Medulla oblongata (tissue), 1 donor: ENCODE data around the gene WNT9A.

ENCODE experiments used
- DNase-seq: peaks from one replicate; pipeline ENCODE4 v3.0.0-alpha.2; 2015; ENCODE audit errors: extremely low spot score

WNT9A gene

DNA sequence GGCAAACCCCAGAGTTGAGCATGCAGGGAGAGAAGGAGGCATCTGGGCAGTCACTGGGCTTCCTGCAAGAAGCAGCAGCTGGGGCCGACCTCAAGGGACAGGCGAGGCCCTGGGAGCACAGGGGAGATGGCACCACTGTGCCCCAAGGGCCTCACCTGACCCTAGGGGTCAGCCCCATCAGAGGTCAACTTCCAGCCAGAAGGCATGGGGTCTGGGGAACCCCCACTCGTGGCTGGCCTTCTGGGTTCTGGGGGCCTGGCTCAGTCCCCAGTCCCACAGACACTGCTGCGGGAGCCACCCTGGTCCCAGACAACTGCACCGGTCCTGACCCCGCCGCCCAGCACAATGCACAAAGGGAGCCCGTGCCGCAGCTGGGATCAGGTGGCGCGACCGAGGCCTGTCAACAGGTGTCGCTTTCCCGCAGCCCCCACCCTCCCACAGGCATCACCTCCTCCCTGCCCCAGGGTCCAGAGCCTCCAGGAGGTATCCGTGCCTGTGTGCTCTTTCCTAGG, 6.2 kb downstream of the WNT9A start:
- DNase-seq = no peak

DNA sequence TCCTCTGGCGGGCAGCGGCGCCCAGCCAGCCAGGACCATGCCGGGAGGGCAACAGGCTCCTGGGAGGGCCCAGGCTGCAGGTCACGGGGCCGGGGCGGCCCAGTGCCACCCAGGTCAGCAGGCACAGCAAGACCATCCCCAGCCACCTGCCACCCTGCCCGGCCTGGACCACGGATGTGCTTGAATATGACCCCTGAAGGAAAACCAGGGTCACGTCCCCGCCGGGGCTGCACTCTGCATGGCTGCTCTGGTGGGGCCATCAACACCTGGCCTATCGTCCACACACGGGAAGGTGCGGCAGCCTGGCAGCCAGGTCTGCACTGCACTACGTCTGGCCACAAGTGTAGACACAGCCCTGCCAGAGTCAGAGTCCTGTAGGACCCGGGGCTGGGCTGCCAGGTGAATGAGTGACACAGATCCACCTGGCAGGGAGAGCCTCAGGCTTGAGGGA, 6.9 kb downstream of the WNT9A start:
- DNase-seq = no peak

DNA sequence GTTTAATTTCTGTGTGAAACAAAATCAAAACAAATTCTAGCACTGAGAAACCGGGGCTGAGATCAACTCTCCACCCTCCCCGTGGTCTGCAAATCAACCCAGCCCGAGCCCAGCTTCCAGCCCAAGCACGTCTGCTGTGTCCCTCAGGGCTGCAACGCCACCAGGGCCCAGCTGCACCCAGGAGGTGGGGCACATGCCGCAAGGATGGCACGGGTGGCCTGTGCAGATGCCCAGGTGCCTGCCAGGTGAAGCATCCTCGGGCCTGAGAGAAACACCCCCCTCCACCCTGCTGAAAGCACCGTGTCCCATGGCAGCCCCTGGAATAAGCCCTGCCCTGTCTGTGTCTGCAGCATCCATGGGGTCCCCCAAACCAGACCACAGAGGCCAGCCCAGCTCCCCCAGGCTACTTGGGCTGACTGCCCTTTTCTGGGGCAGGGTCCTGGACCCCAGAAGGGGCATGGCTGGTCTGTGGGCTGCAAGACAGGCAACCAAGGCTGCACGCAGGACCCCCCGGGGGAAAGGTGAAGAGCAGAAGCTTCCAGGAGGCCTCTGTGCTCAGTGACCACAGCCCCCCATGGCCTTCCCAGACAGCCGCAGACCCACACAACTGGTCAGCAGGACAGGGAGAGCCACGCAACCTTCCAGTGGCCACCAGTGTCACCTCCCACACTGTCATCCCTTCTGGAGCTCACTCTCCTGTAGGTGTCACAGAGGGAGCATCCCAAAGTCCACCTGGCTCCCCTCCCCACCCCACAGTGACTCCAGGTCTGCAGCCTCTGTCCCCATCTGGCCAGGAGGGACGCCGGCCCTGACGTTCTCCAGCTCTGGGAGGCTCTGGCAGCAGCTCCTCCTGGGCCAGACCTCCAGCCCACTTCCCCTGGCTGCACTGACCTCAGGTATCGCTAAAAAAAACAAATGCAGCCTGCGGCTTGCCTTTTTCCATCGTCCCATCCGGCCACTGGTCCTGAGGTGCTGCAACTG, 7.7 kb downstream of the WNT9A start:
- no peak for DNase-seq

DNA sequence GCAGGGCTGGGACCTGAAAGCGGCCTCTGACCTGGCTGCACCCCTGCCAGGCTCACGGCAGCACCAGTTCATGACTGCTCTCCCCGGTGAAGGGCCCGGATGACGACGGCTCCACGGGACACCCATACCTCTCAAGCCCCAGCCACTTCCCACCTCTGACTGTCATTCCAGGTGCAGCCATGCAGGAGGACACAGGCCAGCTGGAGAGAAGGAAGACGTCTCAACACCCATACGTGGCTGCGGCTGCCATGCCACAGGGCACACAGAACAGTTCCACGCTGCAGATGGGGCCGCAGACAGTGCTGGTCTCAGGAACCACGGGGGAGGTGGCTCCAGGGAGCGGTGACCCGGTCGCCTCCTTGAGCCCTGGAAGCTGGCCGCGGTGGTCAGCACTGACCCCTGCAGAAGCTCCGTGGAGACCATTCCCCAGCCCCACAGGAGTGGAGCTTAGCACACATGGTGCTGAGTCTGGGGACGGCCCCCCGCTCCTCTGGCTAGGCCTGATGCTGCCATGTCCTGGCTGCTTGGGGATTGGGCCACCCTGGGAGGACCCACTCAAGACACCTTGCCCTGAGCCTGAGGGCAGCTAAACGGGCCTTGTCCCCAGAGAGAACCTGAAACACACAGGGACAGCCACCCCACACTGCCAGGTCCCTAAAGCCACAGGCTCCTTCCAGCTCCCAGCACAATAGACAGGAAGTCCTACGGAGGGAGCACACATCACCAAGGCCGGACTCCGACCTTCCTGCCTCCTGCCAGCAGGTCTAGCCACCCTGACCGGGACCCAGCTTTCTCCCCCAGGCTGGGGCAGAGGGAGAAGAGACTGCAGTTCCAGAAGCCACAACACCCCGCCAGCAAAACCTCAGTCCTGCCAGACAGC, 8.6 kb downstream of the WNT9A start:
- DNase-seq = no peak

DNA sequence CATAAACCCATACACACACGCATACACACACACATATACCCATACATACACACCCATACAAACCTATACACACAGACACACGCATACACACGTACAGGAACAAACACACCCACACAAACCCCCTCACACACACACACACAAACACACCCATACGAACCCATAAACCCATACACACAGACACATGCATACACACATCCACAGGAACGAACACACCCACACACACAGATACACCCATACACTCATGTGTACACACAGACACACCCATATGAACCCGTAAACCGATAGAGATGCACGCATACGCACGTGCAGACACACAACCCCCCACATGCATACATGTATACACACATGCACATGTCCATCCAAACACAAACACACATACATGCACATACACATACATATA, 9.5 kb downstream of the WNT9A start:
- no peak for DNase-seq

DNA sequence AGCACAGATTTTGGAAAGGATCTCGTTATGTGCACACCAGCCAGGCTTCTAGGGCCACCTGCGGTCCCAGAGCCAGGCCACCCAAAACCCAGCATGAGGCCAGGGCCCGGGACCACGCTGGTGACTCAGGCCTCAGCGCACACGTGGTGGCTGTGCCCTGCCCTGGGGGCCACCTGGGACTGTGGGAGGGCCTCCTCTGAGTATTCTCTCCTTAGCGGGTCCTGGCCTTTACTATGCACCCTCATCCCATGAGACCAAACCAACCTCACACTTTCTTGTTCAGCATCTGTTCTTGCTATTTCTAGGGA, 9.9 kb downstream of the WNT9A start:
- DNase-seq = no peak

DNA sequence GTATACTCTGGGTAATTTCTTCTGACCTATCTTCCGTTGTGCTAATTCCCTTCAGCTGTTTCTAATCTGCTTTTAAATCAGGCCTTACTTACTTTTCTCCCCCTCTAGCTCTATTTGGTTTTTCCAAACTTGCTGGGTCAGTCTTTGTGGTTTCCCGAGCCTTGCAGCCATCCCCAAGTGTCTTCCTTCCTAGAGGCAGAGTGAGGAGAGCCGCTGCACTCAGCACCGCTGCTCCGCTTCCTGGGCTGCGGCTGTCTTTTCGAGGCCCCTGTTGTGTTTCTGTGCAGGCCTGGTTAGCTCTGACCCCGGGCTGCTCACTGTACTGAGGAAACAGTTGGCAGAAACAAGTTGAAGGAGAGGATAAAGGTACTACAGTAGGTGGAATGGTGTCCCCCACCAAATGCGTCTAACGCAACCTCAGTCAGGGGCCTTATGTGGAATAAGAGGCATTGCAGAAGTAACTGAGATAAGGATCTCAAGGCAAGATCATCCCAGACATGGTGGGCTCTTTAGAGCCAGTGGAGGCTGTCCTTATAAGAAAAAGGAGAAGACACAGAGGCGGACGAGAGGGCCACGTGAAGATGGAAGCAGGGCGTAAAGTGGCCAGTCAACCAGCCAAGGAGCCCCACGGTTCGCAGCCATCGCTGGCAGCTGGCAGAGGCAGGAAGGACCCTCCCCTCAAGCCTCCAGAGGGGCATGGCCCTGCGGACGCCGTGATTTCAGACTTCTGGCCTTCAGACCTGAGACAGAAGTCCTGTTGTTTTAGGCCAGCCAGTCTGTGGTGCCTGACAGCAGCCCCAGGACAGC, 10.5 kb downstream of the WNT9A start:
- no peak for DNase-seq

DNA sequence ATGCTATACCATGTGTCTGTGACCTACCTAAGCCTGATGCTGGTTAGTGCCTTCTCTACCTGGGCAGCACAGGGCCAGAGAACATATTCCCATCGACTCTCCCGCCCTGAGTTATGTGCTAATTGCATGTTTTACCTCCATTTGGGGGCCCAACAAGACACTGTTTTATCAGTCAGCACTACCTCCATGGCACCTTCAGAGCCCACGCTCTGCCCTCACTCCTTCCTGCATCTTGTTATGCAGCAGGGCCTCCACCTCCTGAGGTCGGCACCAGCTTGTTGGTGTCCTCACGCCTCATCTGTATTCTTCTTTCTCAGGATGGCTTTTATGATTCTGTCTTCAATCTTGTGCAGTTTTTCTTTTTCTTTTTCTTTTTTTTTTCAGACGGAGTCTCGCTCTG, 11.9 kb downstream of the WNT9A start:
- no peak for DNase-seq

DNA sequence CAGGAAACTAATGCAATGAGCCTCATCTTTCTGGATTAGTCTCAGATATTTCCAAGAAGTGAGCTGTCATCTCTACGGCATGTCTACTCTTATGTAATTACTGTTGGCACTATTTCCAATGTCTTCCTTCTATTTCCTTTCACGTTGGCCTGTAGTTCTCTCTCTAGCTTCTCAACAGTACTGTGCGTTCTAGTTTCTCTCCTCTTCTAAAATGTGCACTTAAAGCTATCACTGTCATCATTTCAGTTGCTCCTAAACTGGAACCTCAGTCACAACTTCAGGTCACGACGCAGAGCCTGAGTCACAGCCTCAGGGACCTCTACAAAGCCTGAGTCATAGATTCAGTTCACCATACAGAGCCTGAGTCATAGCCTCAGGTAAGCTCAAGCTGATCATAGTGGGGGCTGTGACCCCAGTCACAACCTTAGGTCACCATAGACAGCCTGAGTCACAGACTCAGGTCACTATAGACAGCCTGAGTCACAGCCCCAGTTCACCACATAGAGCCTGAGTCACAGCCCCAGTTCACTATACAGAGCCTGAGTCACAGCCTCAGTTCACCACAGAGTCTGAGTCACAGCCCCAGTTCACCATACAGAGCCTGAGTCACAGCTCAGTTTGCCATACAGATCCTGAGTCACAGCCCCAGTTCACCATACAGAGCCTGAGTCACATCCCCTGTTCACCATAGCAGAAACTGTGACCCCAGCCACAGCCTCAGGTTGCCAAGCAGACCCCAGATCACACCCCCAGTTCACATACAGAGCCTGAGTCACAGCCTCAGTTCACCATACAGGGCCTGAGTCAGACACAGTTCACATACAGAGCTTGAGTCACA, 13.0 kb downstream of the WNT9A start:
- DNase-seq = no peak

DNA sequence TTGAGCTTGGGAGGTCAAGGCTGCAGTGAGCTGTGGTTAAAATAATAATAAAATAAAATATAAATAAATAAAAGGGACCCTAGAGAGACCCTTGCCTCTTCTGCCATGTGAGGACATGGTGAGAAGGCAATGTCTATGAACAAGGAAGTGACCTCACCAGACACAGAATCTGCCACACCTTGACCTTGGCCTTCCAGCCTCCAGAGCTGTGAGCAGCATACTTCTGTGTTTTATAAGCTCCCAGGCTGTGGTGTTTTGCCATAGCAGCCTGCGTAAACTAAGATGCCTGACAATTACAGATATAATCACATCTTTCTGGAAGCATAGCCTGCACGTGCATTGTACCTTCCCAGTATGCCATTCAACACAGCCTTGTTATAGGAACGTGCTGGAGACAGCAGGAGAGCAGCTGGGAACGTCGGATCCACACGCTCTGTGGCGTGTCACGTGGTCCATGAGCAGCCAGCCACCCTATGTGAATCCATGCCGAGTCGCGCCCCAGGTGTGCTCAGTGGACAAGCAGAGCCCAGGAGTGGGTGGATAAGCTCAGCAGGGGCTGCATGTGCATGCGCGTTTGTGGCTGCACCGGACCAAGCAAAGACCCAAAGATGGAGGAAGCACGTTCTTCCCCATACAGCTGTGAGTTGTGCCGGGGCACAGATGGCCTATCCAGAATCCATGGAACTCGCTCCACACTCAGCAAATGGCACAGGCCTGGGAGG, 17.8 kb downstream of the WNT9A start:
- no peak for DNase-seq

DNA sequence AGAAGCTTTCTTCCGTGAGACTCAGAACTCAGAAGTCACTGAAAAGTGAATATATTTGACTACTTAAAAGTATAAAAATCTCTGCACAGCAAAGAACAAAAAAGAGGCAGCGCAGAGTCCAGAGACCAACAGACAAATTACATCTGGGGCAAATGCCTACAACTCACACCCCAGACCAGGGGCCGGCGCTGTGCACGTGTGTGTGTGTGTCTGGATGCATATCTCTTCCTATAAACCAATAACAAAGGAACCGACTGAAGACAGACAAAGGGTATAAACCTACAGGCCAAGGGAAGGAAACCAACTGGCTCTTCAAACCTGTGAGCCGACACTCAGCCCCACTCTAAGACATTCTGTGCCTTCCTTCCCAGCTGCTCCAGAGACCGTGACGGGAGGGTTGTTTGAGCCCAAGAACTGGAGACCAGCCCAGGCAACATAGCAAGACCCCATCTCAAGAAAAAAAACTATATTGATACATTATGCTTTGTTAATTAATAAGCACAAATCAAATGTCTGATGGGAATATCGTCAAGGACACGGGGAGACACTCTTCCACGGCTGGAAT, 18.8 kb downstream of the WNT9A start:
- no peak for DNase-seq

DNA sequence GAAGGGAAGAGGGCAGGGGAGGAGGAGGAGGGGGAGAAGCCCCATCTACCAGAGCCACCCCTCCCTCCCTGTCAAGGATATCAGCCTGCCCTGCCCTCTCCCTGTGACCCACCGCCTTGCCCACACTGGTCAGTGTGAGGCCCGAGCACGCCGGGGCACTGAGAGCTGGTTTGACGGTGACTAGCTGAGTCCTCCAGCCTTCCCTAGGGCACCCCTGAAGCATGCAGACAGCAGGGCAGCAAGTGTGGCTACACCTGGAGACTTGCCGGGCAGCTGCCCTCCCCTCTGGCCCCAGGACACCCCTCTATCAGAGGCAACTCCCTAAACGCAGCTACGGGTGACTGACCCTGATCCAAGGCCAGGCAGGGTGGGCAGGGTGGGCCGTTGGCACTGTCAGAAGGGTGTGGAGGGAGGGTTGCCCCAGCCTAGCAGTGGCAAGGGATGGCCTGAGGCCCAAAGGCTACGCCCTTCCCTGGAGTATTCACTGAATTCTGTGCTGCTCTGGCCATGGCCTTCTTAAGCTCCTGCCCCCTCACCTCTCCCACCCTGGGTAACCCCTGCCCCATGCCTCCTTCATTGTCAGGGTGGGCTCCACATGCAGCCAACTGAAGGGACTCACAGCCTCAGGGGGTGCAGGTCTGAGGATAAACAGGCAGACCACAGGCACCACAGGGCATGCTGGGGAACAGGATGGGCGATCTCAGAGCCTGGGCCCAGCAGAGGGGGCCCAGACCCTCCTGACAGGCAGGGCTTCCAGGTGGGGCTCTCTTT, 19.6 kb downstream of the WNT9A start:
- DNase-seq = no peak

DNA sequence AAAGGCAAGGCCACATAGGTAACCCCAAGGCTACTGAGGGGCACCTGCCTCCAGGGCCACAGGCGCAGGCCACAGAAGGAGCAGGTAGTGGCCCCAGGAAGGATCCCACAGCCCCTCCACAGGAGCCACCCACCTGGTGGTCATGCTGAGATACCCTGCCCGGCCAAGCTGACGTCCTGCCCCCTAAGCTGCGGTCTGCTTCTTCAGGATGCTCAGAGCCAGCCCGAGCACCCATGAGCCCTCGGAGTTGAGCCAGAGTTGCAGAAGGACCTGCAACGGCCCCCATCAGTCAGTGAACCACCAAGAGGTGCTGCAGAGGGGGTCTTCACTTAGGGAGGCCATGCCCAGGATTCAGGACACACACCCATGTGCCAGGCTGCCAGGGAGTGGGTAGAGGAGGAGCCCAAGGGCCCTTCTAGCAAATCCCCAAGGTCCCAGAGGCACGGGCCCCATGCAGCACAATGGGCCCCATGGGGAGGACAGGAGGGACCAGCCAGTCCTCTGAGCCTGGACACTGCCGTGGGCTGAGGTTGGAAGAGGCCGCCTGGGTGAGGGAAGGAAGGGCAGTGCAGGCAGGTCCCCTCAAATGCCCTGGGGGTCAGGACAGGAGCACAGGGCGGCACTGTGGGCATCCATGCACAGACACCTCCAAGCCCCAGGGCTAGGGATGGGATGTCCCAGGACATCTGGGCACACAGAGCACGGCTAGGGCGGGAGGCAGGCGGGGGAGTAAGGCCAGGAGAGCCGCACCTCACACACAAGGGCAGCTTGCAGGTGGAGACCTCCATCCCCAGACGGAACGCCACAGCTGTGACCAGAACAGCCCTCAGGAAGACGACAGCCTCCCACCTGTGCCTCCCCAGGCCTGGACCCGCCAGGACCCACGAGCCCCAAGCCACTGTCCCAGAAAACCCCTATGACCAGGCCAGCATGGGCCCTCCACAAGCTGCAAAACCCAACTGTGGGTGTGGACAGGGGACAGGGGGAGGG, 20.5 kb downstream of the WNT9A start:
- no peak for DNase-seq

DNA sequence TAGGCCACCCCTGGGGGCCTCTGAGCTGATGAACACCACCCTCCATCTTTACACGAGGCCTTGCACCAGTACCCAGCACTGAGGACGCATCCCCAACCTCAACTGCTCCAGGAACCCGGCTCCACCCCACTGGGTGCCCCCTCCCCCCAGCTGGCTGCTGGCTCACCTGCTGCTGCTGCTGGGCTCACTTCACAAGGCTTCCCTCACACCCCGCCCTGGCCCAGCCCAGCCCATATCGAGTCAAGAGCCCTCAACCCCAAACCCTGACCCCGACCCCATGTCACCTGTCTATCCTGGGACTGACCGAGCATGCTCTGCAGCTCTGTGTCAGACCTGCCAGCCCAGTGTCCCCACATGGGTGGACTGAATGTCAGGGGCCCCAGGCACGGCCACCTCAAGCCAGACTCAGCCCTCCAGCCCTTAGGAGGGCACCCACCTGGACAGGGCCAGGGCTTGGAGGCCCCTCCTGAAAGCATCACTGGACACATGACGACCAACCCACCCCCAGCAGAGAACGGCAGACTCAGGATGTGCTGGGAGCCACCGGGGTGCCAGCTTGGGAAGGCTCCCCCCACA, 21.4 kb downstream of the WNT9A start:
- no peak for DNase-seq

DNA sequence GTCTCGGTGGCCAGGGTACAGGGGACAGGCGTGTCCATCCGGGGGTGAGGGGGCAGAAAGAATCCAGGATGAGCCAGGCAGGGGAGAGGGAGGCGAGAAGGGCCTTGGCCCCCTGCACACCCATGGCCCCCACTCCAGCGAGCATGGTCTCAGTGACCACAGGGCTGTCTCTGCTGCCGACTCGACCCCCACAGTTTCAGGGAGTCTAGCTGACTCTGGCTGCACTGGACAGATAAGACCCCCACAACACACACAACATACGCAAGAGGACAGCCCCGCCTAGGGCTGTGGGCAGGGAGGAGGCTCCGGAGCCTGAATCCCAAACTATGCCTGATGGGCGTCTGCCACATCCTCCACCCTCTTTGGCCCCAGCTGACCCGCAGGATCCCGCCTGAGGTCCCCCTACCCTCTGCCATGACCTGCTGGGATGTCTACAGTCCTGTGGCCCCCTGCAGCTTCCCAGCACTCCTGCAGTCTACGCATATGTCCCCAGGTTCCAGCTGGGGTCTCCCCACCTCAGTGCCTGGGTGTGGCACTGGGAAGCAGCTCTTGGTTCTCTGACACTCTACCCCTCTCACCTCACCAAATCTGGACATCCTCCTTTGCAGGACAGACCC, 22.0 kb downstream of the WNT9A start:
- DNase-seq = no peak

DNA sequence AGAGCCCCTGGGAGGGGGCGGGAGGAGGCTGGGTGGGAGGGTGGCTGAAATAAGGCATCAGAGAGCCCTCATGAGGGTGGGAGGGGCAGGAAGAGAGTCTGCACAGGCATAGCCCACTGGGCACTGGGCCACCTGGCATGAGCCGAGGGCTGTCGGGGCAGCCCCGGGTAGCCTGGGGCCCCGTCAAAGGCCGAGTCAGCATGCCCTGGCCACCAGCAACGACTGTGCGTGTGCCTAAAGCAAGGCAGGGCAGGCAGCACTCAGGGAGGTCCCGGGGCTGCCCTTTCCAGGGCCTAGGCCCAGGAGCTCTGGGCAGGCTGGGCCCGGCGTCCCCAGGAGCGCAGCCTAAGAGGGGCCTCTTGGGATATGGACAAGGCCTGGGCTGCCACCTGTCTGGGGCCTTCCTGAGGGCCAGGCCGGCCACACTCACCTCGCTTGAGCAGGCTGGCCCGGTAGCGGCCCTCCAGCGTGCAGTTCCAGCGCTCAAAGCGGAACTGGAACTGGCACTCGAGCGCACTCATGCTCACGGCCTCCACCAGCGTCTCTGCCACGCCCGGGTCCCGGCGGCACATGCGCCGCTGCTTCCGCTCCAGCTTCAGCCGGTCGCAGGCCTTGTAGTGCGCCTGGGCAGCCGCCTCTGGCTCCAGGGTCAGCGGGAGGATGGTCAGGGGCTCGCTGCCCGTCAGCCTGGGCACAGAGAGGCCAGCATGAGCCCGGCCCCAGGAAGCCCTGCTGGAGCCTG, 22.7 kb downstream of the WNT9A start:
- DNase-seq = no peak
